ACC112 (cell line): ENCODE results near the gene SLC12A6.

Experiments
- H2AFZ ChIP-seq: fragments of 200-600 bp; sonication (generic); one replicate; pipeline ENCODE4 v1.6.0; 2017; ENCODE audit warnings: antibody characterized with exemption, low read length; ENCODE audit not compliant: unreplicated experiment
- H3K27ac ChIP-seq: fragments of 200-600 bp; sonication (generic); 2 replicates; pipeline ENCODE4 v1.5.1; 2014; ENCODE audit warnings: low read depth, mild to moderate bottlenecking, antibody characterized with exemption, low read length, moderate library complexity
- H3K27me3 ChIP-seq: fragments of 200-600 bp; sonication (generic); 2 replicates; pipeline ENCODE4 v1.6.1; 2014; ENCODE audit warnings: mild to moderate bottlenecking, antibody characterized with exemption, low read length, moderate library complexity, mixed read lengths; ENCODE audit not compliant: insufficient read depth
- H3K36me3 ChIP-seq: fragments of 200-600 bp; sonication (generic); 2 replicates; pipeline ENCODE4 v1.6.1; 2016; ENCODE audit warnings: mild to moderate bottlenecking, antibody characterized with exemption, low read length, moderate library complexity, mixed read lengths; ENCODE audit not compliant: insufficient read depth
- H3K4me1 ChIP-seq: fragments of 200-600 bp; sonication (generic); one replicate; pipeline ENCODE4 v1.6.1; 2016; ENCODE audit warnings: low read length, mixed read lengths; ENCODE audit not compliant: insufficient read depth, unreplicated experiment, control insufficient read depth
- H3K4me3 ChIP-seq: fragments of 200-600 bp; sonication (generic); 2 replicates; pipeline ENCODE4 v1.5.1; 2014; ENCODE audit warnings: mild to moderate bottlenecking, low read depth, low read length
- H3K79me2 ChIP-seq: fragments of 200-600 bp; sonication (generic); one replicate; pipeline ENCODE4 v1.6.0; 2016; ENCODE audit warnings: low read length; ENCODE audit not compliant: control insufficient read depth, unreplicated experiment, insufficient read depth

Gene SLC12A6

DNA sequence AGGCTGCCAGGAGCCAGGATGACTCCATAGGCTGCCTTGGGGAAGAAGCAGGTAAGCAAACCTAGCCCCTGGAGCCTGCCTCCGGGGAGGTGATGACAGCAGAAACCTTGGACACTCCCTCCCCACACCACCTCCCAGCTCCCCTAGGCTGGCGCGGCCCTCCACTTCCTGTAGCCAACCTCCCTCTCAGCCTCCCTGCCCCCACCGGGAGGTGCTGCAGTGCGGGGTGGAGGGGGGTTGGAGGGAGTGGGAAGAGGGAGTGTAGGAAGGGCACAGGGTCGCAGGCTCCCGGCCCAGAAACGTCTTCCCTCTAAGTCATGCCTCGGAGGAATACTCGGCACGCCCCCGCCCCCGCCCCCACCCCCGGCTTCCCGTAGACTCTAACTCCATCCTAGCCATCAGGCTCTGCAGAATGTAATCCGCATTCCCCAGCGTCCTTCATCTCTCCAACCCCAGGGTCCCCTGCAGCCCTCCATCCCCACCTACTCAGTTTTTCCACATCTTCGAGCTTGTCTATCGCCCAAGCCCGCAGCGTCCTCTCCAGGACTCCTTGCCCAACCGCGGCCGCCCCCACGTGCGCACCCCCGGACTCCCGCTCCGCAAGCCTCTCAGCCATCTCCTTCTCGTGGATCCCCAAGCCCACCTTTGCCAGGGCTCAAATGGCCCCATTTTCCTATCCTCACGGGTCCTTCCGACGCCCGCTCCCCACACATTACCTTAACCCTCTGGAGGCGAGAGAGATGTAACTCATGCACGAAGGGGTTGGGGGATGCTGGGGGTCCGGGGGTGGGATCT lies 28.9 kb upstream of the SLC12A6 start:
- Histone ChIP-seq H3K4me3 (peak overlapping the region; percentile 89), H3K79me2 (peaks cover 11% of the 10 kb centered on the region), H3K27ac (no peak overlapping the region), H2AFZ (peak overlapping the region; percentile 78), H3K4me1 (peaks cover 30% of the 10 kb centered on the region), H3K36me3 (no peaks in the 10 kb centered on the region), H3K27me3 (no peaks in the 10 kb centered on the region)

DNA sequence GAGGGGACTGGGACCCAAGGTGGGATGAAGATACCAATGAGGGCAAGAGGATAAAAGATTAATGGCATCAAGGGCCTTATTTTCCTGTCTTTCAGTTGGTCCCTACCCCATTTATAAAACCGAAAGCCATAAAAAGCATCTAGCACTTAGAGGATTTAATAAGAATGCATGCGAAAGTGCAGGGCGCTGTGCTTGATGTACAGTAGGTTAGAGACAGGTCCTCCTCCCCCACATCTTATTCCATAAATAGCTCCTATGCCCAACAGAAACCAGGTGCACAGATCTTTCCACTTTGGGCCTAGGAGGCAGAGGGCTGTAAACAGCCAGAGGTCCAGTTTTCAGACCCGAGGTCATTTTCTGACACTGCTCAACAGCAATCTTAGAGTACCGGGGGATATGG lies 28.3 kb upstream of the SLC12A6 start:
- Histone ChIP-seq H3K27ac (no peak overlapping the region), H3K4me1 (peaks cover 34% of the 10 kb centered on the region), H2AFZ (peak overlapping the region; percentile 78), H3K4me3 (peak overlapping the region; percentile 89), H3K27me3 (no peaks in the 10 kb centered on the region), H3K36me3 (no peaks in the 10 kb centered on the region), H3K79me2 (peaks cover 11% of the 10 kb centered on the region)

DNA sequence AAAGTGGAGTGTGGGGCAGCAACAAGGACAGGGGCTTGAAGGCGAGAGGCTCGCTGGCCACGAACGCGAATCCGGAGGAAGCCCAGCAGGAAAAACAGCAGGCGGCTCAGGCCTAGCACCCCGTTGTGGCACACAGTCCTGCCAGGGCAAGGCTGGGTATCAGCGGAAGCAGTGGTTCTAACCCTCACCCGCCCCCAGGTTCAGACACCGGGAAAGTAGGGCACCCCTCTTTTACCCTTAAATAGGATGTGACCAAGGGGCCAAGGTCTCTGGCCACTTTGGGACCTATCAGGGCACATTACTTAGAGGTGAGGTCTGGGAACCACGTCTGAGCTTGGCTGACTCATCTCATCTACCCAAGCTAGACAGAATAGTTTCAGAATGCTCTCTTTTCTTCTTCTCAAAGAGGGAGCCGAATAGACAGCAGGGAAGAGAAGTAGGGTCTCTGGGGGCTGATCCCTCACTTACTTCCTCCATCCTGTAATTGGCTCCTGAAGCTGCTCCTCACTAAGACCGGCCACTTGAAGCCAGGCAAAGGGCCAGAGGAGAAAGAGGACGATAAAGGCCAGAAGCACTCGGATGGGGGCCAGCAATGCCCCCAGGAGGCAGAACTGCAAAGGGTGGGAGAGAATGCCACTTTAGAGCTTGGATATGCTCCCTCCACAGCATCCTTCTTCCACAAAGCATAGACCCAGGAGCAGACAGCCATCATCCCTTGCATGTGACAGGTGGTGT lies 27.7 kb upstream of the SLC12A6 start:
- Histone ChIP-seq H2AFZ (no peak overlapping the region), H3K4me3 (peak overlapping the region; percentile 89)

DNA sequence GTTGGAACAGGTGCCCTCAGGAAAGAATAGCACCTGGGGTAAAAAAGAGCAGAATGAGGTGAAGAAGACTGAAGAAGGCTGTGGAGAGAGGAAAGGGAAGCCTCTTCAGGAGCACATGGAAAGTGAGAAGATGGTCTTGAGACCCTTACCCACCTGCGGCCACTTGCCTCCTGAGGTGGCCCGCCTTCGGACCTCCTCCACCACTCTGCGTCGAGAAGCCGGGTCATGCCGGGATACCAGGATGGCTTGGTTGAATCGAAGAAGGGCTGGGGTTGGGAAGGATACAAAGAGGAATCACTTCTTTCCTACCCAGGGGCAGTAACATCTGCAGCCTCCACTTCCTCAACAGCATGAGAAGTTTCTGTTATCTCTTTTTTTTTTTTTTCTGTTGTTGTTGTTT lies 26.5 kb upstream of the SLC12A6 start:
- Histone ChIP-seq H3K79me2 (peaks cover 11% of the 10 kb centered on the region), H3K27me3 (no peaks in the 10 kb centered on the region), H3K4me3 (no peak overlapping the region), H3K4me1 (peaks cover 41% of the 10 kb centered on the region), H3K36me3 (no peaks in the 10 kb centered on the region), H3K27ac (no peak overlapping the region), H2AFZ (no peak overlapping the region)

More for the DNA sequence above, 27.7 kb upstream of the SLC12A6 start:
- H3K27ac ChIP-seq = no peak overlapping the region
- no peaks in the 10 kb centered on the region for H3K36me3 ChIP-seq
- H3K4me1 ChIP-seq = peaks cover 34% of the 10 kb centered on the region
- H3K79me2 ChIP-seq = peaks cover 11% of the 10 kb centered on the region
- H3K27me3 ChIP-seq = no peaks in the 10 kb centered on the region

DNA sequence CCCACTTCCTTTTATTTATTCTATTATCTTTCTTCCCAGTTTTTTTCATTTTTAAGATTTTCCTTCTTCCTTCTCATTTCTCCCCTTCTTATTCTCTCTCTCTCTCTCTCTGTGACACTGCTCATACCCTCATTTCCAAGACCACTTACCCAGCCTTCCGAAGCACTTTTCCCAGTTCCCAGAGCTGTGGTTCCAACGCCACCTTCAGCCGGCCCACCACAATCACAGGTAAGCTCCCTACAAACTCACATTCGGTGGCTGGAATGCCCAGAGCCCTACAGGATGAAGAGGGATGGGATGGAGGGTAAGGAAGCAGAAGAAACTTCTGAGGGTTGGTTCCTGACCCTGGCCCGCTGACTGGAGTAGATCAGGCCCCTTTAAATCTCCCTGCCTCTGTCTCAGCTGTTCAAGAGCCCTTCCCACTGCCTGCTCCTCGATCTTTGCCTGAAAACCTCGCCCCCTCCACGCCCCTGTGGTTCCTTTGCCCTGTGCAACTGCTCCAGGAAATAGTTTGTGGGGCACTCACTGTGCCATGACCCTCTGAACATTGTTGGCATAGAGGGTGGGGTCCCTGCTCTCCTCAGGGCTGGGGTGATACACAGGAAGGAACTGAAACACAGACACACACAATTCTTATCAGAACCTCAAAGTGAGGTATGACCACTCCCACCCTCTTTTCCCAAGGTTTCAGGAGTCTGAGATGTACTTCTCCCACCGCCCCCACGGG lies 24.6 kb upstream of the SLC12A6 start:
- Histone ChIP-seq H3K4me1 (peaks cover 38% of the 10 kb centered on the region), H3K36me3 (peaks cover 1% of the 10 kb centered on the region; the same call in 1 of the 2 replicates), H3K27ac (no peak overlapping the region), H2AFZ (no peak overlapping the region), H3K79me2 (peaks cover 11% of the 10 kb centered on the region), H3K4me3 (no peak overlapping the region), H3K27me3 (no peaks in the 10 kb centered on the region)

DNA sequence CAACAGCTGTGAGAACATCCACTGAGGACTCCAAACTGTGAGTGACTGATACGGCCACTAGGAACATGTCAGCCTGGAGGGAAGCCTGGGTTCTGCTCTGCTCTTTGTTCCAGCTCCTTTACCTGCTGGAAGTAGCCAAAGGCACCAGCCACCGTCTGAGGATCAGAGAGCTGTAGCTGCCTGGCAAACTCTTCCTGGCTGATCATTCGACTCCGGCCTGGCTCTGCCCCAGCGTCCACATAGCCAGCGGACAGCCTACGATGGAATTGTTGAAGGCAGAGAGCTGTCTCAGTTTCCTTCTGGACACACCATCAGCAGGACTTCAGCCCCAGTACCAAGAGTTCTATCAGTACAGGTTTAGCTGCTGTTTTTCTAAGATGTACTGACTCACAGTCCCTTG lies 23.7 kb upstream of the SLC12A6 start:
- Histone ChIP-seq H3K27me3 (no peaks in the 10 kb centered on the region), H3K4me3 (no peak overlapping the region), H3K36me3 (peaks cover 4% of the 10 kb centered on the region; the same call in 1 of the 2 replicates), H3K27ac (no peak overlapping the region), H3K79me2 (peaks cover 11% of the 10 kb centered on the region), H2AFZ (no peak overlapping the region), H3K4me1 (peaks cover 38% of the 10 kb centered on the region)

DNA sequence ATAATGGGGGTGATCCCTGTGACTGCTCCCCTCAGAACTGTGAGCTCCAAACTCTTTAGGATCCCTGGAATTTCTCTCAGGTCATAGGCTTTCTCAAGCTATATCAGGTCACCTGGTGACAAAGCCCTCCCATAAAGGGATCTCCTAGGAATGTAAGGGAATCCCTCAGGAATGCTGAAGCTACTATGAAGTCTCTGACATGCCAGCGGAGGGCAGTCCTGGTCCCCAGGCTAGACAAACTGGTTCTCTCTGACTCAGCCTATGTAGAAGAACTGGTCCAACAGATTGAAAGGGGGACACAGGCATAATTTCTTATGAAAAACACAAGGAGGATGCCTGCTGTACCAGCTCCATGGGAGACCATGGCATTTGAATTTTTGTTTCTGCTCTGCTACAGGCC lies 22.7 kb upstream of the SLC12A6 start:
- Histone ChIP-seq H3K36me3 (peaks cover 4% of the 10 kb centered on the region; the same call in 1 of the 2 replicates), H3K27me3 (no peaks in the 10 kb centered on the region), H3K27ac (no peak overlapping the region), H3K4me3 (no peak overlapping the region), H3K4me1 (peaks cover 30% of the 10 kb centered on the region), H3K79me2 (peaks cover under 1% of the 10 kb centered on the region), H2AFZ (no peak overlapping the region)

DNA sequence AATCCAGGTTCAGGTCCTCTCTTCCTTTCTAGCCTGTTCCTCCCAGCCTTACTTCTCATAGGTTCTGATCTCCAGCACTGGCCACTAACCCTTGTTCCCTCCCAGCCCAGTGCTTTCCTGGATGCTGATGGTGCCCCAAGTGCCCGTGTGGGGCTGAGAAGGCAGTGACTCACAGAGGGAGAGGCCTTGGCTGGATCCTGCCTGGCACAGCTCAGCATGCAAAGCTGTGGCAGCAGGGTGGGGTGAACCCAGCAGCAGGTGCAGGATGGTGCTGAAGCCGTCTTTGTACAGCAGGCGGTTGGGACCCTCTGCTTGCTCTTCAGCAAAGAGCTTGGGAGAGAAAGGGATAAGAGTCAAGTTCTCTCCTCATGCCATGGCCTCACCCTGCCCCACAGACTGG lies 21.8 kb upstream of the SLC12A6 start:
- H3K27me3 ChIP-seq = no peaks in the 10 kb centered on the region
- H3K4me1 ChIP-seq = peaks cover 24% of the 10 kb centered on the region
- H3K79me2 ChIP-seq = no peaks in the 10 kb centered on the region
- H2AFZ ChIP-seq = no peak overlapping the region
- peaks cover 4% of the 10 kb centered on the region; the same call in 1 of the 2 replicates for H3K36me3 ChIP-seq
- H3K27ac ChIP-seq = no peak overlapping the region
- no peak overlapping the region for H3K4me3 ChIP-seq

DNA sequence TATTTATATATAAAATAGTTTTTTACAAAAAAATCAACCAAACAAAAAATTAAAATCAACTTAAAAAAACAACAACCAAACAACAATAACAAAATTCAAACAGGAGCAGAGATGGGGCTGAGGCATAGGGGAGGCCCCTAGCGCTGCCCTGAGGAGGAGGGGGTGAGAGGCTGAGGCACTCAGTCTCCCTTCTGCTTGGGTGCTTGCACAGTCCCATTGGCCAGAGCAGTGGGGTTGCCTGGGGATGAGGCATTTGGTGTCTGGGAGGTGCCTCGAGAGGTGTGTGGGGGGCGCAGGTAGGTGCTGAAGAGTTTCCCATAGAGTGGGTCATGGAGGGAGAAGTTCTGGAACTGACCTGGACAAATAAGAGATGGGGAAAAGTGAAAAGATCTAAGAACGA lies 21.4 kb upstream of the SLC12A6 start:
- H2AFZ ChIP-seq = no peak overlapping the region
- peaks cover 4% of the 10 kb centered on the region; the same call in 1 of the 2 replicates for H3K36me3 ChIP-seq

DNA sequence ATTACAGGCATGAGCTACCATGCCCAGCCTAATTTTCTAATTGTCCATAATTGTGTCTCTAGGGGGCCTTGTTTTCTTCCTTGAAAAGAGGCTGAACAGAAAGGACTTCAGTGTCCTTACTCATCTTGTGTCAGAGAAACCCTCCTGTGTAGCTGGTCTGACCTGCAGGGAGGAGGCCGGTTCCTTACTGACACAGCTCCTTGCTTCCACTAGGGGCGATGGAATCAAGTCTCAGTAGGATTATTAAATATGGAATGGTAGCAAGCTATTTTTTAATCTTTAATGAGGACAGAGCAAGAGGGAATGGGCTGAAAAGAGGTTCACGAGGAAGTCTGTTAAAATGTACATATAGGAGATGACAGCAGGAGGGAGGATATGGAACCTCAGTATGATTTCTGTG lies 20.8 kb upstream of the SLC12A6 start:
- Histone ChIP-seq H3K36me3 (peaks cover 4% of the 10 kb centered on the region; the same call in 1 of the 2 replicates), H3K79me2 (no peaks in the 10 kb centered on the region), H3K27ac (no peak overlapping the region), H3K4me3 (no peak overlapping the region), H2AFZ (no peak overlapping the region), H3K27me3 (no peaks in the 10 kb centered on the region), H3K4me1 (peaks cover 24% of the 10 kb centered on the region)

More for the DNA sequence above, 21.4 kb upstream of the SLC12A6 start:
- Histone ChIP-seq H3K4me3 (no peak overlapping the region), H3K4me1 (peaks cover 24% of the 10 kb centered on the region), H3K79me2 (no peaks in the 10 kb centered on the region), H3K27me3 (no peaks in the 10 kb centered on the region), H3K27ac (no peak overlapping the region)
